Muscle of arm (tissue), 12 donors: ENCODE data around the gene HDAC9. TPM values are rescaled to one million over a fixed set of nuclear protein-coding genes. Genes with fewer than 3 reads are reported as not detected.
"Not testable (repeated sequence)": the region's sequence is repeated elsewhere in the genome, so short reads cannot be mapped to it uniquely, and the experiment has no call there.

Experiments used
- DNase-seq: peaks from one replicate; pipeline ENCODE4 v3.0.0-alpha.2; 2013
- polyA plus RNA-seq, 12 donors: library from polyadenylated mRNA; unstranded; fragments of 120-200 nt; gene quantifications; one replicate each; pipeline ENCODE4 v1.2.1, GENCODE V29; 2013; ENCODE audit not compliant: insufficient read length in 12 of 12

The HDAC9 gene
- polyA plus RNA-seq, 12 donors: 17.3 to 30.0 (median 20.0) TPM; not detected in 1

GRCh38 chr7:18721429-18721828 lies 225.9 kb downstream of the HDAC9 start:
- DNase-seq: no peak

- no peak for DNase-seq
Measured at GRCh38 chr7:18724318-18724717, 228.8 kb downstream of the HDAC9 start.

- DNase-seq: peak; percentile 24
Measured at GRCh38 chr7:18727115-18727870, 231.7 kb downstream of the HDAC9 start.

- not testable (repeated sequence) for DNase-seq
Measured at GRCh38 chr7:18736012-18736411, 240.5 kb downstream of the HDAC9 start.

GRCh38 chr7:18740579-18740988 lies 245.0 kb downstream of the HDAC9 start:
- DNase-seq: no peak

- no peak for DNase-seq
Measured at GRCh38 chr7:18753972-18754610, 258.5 kb downstream of the HDAC9 start.

GRCh38 chr7:18754766-18755165 lies 259.2 kb downstream of the HDAC9 start:
- DNase-seq: no peak

- DNase-seq: no peak
Measured at GRCh38 chr7:18755793-18756192, 260.2 kb downstream of the HDAC9 start.

- DNase-seq: no peak
Measured at GRCh38 chr7:18756378-18757050, 261.0 kb downstream of the HDAC9 start.

GRCh38 chr7:18760046-18760445 lies 264.5 kb downstream of the HDAC9 start:
- DNase-seq: no peak

- DNase-seq: no peak
Measured at GRCh38 chr7:18760631-18761445, 265.3 kb downstream of the HDAC9 start.

- DNase-seq: no peak
Measured at GRCh38 chr7:18762189-18762588, 266.6 kb downstream of the HDAC9 start.

GRCh38 chr7:18768256-18768655 lies 272.7 kb downstream of the HDAC9 start:
- no peak for DNase-seq

GRCh38 chr7:18770154-18770811 lies 274.7 kb downstream of the HDAC9 start:
- DNase-seq: no peak

- no peak for DNase-seq
Measured at GRCh38 chr7:18770822-18771221, 275.3 kb downstream of the HDAC9 start.

GRCh38 chr7:18771834-18772566 lies 276.5 kb downstream of the HDAC9 start:
- no peak for DNase-seq

GRCh38 chr7:18772567-18772965 lies 277.0 kb downstream of the HDAC9 start:
- no peak for DNase-seq

GRCh38 chr7:18777314-18777713 lies 281.8 kb downstream of the HDAC9 start:
- no peak for DNase-seq

- no peak for DNase-seq
Measured at GRCh38 chr7:18778594-18778993, 283.0 kb downstream of the HDAC9 start.

GRCh38 chr7:18780266-18780665 lies 284.7 kb downstream of the HDAC9 start:
- DNase-seq: no peak

- DNase-seq: no peak
Measured at GRCh38 chr7:18780938-18781337, 285.4 kb downstream of the HDAC9 start.
